LNCaP clone FGC (cell line): Measurements from ENCODE around the gene GNB1.

Source experiments
- DNase-seq: peaks from one replicate; pipeline ENCODE4 v3.0.0-alpha.2; 2011; ENCODE audit warnings: low read depth
- H3K4me3 ChIP-seq: 2 replicates; pipeline ENCODE4 v1.5.1; 2011; ENCODE audit warnings: mild to moderate bottlenecking, low read depth, low read length, control low read depth
- TF ChIP-seq, protein P1 (sequence below): IDR thresholded peaks from 2 replicates; pipeline ENCODE4 v1.5.1; 2012; ENCODE audit warnings: mild to moderate bottlenecking; ENCODE audit not compliant: control insufficient read depth, insufficient read depth; ENCODE audit errors: extremely low read depth

The GNB1 gene

DNA sequence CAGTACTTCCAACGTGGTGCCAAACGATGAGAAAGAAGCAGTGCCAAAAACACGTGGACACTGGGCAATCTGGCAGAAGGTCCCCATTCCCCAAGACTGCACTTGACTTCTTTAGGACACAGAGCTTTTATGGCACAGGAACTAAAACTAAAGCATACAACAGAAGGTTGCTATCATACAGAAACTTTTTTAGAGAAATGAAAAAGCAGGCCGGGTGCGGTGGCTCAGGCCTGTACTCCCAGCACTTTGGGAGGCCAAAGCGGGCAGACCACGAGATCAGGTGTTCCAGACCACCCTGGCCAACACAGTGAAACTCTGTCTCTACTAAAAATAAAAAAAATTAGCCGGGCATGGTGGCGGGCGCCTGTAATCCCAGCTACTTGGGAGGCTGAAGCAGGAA, 43.0 kb downstream of the GNB1 start:
- TF ChIP-seq, protein P1, sequence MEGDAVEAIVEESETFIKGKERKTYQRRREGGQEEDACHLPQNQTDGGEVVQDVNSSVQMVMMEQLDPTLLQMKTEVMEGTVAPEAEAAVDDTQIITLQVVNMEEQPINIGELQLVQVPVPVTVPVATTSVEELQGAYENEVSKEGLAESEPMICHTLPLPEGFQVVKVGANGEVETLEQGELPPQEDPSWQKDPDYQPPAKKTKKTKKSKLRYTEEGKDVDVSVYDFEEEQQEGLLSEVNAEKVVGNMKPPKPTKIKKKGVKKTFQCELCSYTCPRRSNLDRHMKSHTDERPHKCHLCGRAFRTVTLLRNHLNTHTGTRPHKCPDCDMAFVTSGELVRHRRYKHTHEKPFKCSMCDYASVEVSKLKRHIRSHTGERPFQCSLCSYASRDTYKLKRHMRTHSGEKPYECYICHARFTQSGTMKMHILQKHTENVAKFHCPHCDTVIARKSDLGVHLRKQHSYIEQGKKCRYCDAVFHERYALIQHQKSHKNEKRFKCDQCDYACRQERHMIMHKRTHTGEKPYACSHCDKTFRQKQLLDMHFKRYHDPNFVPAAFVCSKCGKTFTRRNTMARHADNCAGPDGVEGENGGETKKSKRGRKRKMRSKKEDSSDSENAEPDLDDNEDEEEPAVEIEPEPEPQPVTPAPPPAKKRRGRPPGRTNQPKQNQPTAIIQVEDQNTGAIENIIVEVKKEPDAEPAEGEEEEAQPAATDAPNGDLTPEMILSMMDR: no peak
- no peak overlapping the region for H3K4me3 ChIP-seq

DNA sequence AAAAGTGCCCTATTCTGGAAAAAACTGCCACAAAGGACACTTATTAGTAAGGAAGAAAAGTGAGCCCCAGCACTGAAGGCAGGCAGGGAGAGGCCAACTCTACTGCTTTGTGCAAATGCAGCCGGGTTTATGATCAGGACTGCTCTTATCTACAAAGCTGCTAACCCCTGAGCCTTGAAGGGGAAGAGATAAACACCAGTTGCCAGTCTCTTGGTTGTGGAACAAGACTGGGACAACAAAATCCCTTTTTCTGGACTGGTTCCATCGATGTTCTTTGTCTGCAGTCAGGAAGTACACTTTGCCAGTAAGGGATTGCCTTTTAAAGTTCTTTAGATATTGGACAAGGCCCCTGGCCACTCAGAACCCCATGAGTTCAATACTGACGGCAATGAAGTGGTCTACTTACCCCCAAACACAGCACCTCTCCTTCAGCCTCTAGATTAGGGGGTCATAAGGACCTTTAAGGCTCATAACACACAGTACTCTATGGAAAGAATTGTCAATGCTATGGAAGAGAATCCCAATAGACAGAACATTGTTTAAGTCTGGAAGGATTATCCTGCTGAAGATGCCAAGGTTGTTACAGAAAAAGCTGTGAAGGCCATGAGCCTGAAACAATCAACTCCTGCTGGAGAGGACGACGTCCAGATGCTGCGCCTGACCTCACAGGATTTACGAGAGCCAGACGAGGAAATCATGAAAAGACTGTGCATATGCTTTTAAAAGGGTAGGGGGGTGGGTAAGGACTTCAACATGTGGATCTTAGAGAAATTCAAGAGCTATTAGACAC, 43.6 kb downstream of the GNB1 start:
- peak; percentile 88 for DNase-seq
- TF ChIP-seq, protein P1: no peak
- H3K4me3 ChIP-seq: no peak overlapping the region

More for the DNA sequence above, 43.0 kb downstream of the GNB1 start:
- DNase-seq: no peak

DNA sequence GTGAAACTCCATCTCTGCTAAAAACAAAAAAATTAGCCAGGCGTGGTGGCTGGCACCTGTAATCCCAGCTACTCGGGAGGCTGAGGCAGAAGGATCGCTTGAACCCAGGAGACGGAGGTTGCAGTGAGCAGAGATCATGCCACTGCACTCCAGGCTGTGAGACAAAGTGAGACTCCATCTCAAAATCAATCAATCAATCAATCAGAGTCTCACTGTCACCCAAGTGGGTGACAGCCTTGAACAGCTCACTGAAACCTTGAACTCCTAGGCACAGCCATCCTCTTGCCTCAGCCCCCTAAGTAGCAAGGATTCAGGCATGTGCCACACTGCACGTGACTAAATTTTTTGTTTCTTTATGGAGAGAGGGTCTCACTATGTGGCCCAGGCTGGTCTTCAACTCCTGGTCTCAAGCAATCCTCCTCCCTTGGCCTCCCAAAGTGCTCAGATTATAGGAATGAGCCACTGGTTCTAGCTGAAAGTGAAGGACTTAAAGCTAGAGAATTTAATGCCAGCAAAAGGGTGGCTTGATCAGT, 44.4 kb downstream of the GNB1 start:
- TF ChIP-seq, protein P1: no peak
- no peak for DNase-seq
- no peak overlapping the region for H3K4me3 ChIP-seq

DNA sequence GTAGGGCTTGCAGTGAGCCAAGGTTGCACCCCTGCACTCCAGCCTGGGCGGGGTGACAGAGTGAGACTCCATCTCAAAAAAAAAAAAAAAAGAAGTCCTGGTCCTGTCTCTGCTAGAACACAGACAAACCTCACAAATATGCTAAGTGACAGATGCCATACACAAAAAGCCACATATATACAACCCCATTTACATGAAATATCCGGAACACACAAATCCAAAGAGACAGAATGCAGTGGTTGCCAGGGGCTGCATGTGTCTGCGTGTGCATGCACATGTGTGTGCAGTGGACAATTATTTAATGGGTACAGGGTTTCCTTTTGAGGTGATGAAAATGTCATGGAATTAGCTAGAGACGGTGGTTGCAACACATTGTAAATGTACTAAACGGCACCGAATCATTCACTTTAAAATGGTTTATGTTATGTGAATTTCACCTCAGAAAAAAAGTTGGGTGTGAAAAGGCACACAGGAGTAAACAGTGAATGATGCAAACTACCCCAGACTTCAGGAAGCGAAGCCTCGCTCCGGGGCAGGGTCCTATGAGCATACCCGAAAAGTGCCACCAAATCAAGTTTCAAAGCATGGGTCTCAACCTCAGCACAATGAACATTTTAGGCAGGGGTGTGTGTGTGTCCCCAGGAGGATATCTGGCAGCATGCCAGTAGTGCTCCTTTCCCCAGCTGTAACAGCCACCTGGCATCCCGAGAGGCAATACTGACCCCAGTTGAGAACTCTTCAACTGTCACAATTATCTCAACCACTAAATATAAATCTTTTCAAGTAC, 48.3 kb downstream of the GNB1 start:
- TF ChIP-seq, protein P1: no peak
- no peak for DNase-seq
- no peak overlapping the region for H3K4me3 ChIP-seq

DNA sequence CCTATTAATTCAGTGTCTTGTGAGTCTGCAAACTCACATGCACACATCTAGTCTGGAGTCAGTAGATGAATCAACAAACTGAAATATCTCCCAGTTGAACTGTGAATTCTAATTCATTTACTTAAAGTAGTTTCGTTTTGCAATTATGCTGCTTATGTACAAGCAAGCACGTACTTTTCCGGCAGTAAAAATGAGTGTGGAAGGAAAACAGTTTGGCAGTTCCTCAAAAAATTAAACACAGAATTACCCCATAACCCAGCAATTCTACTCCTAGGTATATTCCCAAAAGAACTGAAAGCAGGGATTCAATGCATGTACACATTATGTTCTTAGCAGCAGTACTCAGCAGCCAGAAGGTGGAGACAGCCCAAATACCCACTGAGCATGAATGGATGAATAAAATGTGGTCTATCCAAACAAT, 49.3 kb downstream of the GNB1 start:
- peak overlapping the region; percentile 30 for H3K4me3 ChIP-seq
- TF ChIP-seq, protein P1: peak; percentile 37
- DNase-seq: no peak

DNA sequence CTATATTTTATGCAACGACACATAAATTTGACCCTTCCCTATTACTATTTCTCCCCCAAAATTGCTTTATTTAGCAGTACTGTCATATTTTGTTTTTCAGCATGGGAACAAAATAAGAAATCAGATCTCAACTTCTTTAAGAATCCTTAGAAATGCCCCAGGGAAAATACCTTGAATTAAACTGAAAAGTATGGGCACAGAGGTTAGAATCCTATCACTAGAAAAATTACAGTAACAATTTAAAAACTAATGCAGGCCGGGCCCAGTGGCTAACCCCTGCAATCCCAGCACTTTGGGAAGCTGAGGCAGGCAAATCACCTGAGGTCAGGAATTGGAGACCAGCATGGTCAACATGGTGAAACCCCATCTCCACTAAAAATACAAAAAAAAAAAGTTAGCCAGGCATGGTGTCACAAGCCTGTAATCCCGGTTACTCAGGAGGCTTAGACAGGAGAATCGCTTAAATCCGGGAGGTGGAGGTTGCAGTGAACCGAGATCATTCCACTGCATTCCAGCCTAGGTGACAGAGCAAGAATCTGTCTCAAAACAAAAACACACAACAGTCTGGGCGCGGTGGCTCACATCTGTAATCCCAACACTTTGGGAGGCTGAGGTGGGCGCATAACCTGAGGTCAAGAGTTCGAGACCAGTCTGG, 51.4 kb downstream of the GNB1 start:
- H3K4me3 ChIP-seq: no peak overlapping the region
- no peak for DNase-seq
- TF ChIP-seq, protein P1: no peak
